NCI-H1417 (cell line): ENCODE data around the gene ERCC3.
"Not testable (repeated sequence)": the region's sequence is repeated elsewhere in the genome, so short reads cannot be mapped to it uniquely, and the experiment has no call there.

Experiments used
- DNase-seq, 3 experiments: peaks; one replicate each; lab custom pipeline; 2025; lab: John Stamatoyannopoulos, UW

ERCC3 gene

GRCh38 chr2:127279781-127280180 is 14.2 kb downstream of the ERCC3 start:
- DNase-seq: no peak

- no peak for DNase-seq
These were observed 15.0 kb downstream of the ERCC3 start for GRCh38 chr2:127278959-127279358.

GRCh38 chr2:127277028-127277427 is 16.9 kb downstream of the ERCC3 start:
- no peak for DNase-seq

- DNase-seq: no peak
These were observed 18.2 kb downstream of the ERCC3 start for GRCh38 chr2:127275789-127276188.

GRCh38 chr2:127275356-127275755 is 18.6 kb downstream of the ERCC3 start:
- DNase-seq: no peak

GRCh38 chr2:127270663-127271062 is 23.3 kb downstream of the ERCC3 start:
- DNase-seq: no peak

GRCh38 chr2:127261804-127262406 is 32.0 kb downstream of the ERCC3 start:
- no peak for DNase-seq

GRCh38 chr2:127259355-127259754 is 34.6 kb downstream of the ERCC3 start:
- no peak for DNase-seq

- no peak for DNase-seq
These were observed 37.1 kb downstream of the ERCC3 start for GRCh38 chr2:127256866-127257265.

GRCh38 chr2:127256381-127256780 is 37.6 kb downstream of the ERCC3 start:
- peak in 1 of 3 experiments; percentile 0 for DNase-seq

- no peak for DNase-seq
These were observed 38.2 kb downstream of the ERCC3 start for GRCh38 chr2:127255721-127256120.

- DNase-seq: no peak
These were observed 38.8 kb downstream of the ERCC3 start for GRCh38 chr2:127255146-127255545.

GRCh38 chr2:127254386-127254981 is 39.5 kb downstream of the ERCC3 start:
- DNase-seq: no peak

- DNase-seq: not testable (repeated sequence)
These were observed 52.8 kb downstream of the ERCC3 start for GRCh38 chr2:127241184-127241583.

GRCh38 chr2:127239395-127239794 is 54.5 kb downstream of the ERCC3 start:
- DNase-seq: no peak

- not testable (repeated sequence) for DNase-seq
These were observed 56.2 kb downstream of the ERCC3 start for GRCh38 chr2:127237768-127238167.

- no peak for DNase-seq
These were observed 58.8 kb downstream of the ERCC3 start for GRCh38 chr2:127235082-127235702.

- DNase-seq: no peak
These were observed 60.2 kb downstream of the ERCC3 start for GRCh38 chr2:127233710-127234109.

- DNase-seq: no peak
These were observed 62.6 kb downstream of the ERCC3 start for GRCh38 chr2:127231130-127231865.

- no peak for DNase-seq
These were observed 64.4 kb downstream of the ERCC3 start for GRCh38 chr2:127229555-127229954.

- no peak for DNase-seq
These were observed 65.8 kb downstream of the ERCC3 start for GRCh38 chr2:127228102-127228501.

- not testable (repeated sequence) for DNase-seq
These were observed 66.7 kb downstream of the ERCC3 start for GRCh38 chr2:127227264-127227660.
